Fibroblast of pulmonary artery (primary cell): Measurements from ENCODE around the gene ATP9B.

Experiments used
- DNase-seq: peaks from one replicate; pipeline ENCODE4 v3.0.0-alpha.2; 2010; ENCODE audit warnings: low read depth
- H3K4me3 ChIP-seq: replicated peaks from 2 replicates; pipeline ENCODE4 v1.5.1; 2011; ENCODE audit warnings: low read depth, mild to moderate bottlenecking, control low read depth, low read length, moderate library complexity
- TF ChIP-seq, protein P1 (sequence below): IDR thresholded peaks from 2 replicates; pipeline ENCODE4 v1.5.1; 2011; ENCODE audit warnings: mild to moderate bottlenecking, control low read depth, low read length, inconsistent platforms; ENCODE audit errors: missing control alignments

ATP9B gene

DNA sequence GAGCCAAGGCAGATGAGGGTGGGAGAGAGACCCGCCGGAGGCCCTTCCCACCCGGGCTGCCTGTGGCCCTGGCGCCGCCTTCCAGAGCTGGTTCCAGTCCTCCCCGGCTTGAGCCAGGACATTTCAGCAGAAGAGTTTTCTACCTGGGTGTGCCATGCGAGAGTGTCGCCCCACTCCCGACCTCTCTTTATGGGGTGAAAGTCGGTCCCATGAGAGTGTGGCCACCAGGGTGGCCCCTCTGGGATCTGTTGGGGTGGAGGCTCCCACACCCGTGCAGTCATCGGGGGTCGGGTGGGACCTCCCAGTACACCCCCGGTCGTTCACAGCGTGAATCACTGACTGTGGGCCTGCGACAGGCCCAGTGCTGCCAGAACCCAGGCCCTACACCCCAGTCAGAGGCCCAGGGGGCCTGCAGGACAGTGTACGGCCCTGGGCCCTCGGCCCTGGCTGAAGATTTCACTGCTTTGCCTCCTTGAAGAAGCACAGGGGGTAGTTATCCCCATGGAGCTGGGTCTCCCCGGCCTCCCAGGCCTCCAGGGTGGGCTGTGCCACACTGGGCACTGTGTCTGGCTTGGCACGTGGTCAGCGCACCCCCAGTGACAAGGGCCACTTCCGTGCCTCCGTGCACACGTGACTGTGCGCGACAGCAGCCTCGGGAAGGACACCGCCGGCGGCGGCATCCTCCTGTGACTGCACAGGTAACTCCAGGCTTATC lies 332.5 kb downstream of the ATP9B start:
- DNase-seq: no peak
- TF ChIP-seq, protein P1, sequence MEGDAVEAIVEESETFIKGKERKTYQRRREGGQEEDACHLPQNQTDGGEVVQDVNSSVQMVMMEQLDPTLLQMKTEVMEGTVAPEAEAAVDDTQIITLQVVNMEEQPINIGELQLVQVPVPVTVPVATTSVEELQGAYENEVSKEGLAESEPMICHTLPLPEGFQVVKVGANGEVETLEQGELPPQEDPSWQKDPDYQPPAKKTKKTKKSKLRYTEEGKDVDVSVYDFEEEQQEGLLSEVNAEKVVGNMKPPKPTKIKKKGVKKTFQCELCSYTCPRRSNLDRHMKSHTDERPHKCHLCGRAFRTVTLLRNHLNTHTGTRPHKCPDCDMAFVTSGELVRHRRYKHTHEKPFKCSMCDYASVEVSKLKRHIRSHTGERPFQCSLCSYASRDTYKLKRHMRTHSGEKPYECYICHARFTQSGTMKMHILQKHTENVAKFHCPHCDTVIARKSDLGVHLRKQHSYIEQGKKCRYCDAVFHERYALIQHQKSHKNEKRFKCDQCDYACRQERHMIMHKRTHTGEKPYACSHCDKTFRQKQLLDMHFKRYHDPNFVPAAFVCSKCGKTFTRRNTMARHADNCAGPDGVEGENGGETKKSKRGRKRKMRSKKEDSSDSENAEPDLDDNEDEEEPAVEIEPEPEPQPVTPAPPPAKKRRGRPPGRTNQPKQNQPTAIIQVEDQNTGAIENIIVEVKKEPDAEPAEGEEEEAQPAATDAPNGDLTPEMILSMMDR: no peak
- H3K4me3 ChIP-seq: no peak overlapping the region

DNA sequence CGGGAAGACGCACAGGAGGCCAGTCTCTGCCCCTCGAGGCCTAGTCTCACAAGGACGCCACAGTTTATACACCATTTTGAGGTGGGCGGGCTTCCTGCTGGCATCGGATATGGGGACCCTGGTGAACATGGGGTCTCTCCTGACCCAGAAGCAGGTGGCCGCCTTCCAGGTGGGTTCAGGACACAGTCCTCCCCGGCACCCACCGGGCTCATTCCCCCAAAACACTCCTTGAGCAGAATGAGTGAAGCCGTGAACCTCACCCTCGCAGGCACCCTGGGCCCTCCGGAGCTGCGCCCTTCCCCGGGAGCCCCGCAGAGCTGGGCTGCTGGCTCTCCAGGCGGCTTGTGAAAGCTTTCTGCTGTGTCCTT lies 333.0 kb downstream of the ATP9B start:
- no peak overlapping the region for H3K4me3 ChIP-seq
- TF ChIP-seq, protein P1: no peak
- no peak for DNase-seq

DNA sequence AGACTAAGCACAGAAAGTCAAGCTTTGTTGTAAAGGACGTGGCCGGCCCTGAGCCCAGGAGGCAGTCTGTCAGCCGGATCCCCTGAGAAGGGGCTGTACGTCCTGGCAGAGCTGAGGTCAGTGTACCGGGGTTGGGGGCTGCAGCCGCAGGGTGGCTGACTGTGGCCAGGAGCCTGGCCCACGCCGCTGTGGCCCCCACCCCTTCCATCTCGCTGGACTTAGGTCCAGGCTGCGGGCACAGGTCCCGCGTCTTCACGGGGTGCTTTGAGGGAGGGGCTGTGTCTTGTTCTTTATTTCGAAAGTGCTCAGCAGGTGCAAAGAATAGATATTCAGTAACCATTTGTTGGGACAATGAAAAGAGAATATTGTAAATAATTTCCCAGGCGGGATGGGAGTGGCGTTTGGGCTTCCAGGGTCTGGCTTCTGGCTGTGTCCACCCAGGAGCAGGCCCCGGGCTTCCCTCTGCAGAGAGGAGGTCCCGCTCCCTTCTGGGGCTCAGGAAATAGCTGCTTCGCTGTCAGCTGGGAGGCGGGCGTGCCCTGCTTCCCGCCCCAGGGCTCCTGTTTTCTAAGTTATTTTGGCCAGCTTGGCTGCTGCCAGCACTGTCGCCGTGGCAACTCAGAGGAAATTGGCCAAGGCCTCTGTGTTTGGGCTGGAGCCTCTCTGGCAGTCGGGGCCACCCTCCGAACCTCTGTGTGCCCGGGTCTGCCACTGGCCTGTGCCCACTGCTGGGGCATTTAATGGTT lies 334.0 kb downstream of the ATP9B start:
- DNase-seq: peak; percentile 47
- TF ChIP-seq, protein P1: no peak
- no peak overlapping the region for H3K4me3 ChIP-seq

DNA sequence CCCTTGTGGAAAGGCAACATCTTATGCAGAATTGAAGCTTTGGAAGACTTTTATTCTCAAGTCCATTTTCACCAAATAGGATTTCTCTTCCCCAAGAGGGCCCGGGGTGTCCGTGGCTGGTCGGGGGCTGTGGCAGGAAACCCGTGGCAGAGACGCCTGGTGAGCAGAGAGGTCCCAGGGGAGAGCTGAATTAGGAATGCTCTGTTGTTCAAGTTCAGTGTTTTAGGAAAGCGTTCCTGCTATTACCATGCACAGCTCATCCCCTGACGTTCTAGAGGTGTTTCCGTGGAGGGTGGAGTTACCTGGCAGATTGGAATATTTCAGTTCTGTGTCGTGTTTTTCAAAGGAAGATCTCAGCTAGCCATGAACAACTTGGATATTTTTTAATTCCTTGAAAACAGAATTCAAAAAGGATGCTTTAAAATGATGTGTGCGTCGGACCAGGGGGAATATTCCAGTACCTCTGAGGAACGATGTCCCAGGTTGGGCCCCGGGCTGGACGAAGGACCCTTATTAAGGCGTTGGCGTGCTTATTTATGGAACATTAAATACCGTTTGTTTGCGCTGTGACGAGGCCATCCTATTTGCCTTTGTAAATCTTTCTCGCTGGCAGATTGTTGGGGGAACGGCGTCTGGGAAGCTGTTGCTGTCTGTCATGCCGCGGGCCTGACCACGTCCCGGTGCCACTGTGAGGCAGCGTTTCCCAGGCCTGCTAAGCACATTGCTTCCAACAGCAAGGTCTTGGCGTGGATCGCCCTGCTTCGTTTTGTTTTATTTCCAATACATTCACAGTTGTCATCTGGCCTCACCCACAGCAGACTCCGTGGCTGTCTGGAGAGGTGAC lies 334.8 kb downstream of the ATP9B start:
- H3K4me3 ChIP-seq: no peak overlapping the region
- TF ChIP-seq, protein P1: no peak
- DNase-seq: no peak

DNA sequence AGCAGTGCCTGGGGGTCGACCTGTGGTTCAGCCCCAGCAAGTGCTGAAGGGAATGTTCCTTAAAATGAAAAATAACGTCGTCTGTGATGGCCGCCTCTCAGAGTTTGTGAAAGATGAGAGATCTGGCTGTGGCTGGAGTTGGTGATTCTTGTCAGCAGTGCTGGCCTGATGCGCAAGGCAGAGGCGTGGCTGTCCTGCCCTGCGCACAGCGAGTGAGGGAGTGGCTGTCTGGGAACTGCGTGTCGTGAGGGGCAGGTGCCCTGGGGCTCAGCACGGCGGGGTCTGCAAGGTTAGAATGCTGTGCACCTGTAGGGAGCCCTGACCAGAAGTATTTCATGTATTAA lies 335.3 kb downstream of the ATP9B start:
- DNase-seq: no peak

DNA sequence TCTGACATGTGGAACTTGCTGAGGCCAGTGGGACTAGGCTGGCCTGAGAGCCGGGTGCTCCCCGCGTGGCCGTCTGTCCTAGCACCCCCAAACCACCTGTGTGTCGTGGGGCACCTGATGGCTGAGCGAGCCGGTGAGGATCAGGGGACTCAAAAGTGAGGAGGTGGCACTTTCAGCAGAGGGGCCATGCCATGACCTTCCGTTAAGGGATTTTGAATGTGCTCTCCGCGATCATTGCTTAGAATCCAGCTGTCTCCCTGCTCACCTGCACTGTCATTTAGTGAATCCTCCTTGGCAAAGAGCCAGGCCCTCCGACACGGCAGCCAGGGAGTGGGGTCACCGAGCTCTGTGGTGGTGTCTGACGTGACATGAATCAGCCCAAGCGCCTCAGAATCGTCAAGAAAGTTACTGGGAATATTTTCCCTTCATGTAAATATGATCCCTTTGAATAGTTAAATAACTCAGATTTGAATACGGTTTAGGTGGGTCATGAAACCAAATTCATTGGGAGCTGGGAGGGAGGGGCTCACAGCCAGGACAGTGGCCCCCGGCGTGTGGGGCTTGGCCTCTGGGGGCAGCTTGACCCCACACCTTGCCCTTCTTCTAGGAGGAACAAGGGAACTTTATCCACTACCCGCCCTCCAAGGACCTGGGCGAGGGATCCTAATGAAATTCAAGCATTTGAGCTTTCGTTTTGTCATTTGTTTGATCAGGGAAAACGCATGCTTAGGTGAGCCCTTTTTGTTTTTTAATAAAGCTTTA lies 336.0 kb downstream of the ATP9B start:
- DNase-seq: no peak
- no peak overlapping the region for H3K4me3 ChIP-seq

More for the DNA sequence above, 335.3 kb downstream of the ATP9B start:
- TF ChIP-seq, protein P1: no peak
- H3K4me3 ChIP-seq: no peak overlapping the region

More for the DNA sequence above, 336.0 kb downstream of the ATP9B start:
- TF ChIP-seq, protein P1: no peak
